ENCODE data around the gene NDUFV2.

GRCh38 chr18:9147440-9148202 lies 45.1 kb downstream of the NDUFV2 start:
- TF ChIP-seq CTCF (IDR thresholded peaks at IDR 0.05 in 2 of 3, conservative IDR thresholded peaks at IDR 0.05 in 1 of 3; ENCODE audit: borderline replicate concordance in 1 of 3, insufficient read depth in 1 of 3, low read depth in 2 of 3, low read length in 2 of 3) (peak; percentile 63 to 71 (median 69); a peak in 5 of 6 replicates), JUND (IDR thresholded peaks at IDR 0.05) (no peak), SIN3A (IDR thresholded peaks at IDR 0.05; ENCODE audit: low read depth) (no peak), ZNF274 (IDR thresholded peaks at IDR 0.05; ENCODE audit: low read depth, low read length) (no peak), TCF7L2 (IDR thresholded peaks at IDR 0.05; ENCODE audit: borderline replicate concordance, extremely low read depth, insufficient read depth, insufficient read length) (no peak), POLR2A (IDR thresholded peaks at IDR 0.05; ENCODE audit: borderline replicate concordance, extremely low read depth, insufficient read depth, insufficient read length) (no peak)
